HFFc6 (cell line): Measurements from ENCODE around the gene CREB3. TPM values are rescaled to one million over a fixed set of nuclear protein-coding genes. Genes with fewer than 3 reads are reported as not detected.

Experiments used
- DNase-seq: peaks from one replicate; pipeline ENCODE4 v3.0.0-alpha.2; 2018
- H3K27ac Mint-ChIP-seq: 2 replicates; pipeline ENCODE4 v1.8.0; 2020; ENCODE audit warnings: mild to moderate bottlenecking, mixed read lengths
- H3K27me3 Mint-ChIP-seq: 2 replicates; pipeline ENCODE4 v1.8.0; 2021; ENCODE audit warnings: mild to moderate bottlenecking, moderate library complexity, mixed read lengths; ENCODE audit not compliant: insufficient read depth
- H3K36me3 Mint-ChIP-seq: 2 replicates; pipeline ENCODE4 v1.8.0; 2021; ENCODE audit warnings: low read depth, mixed read lengths
- H3K4me1 Mint-ChIP-seq: 2 replicates; pipeline ENCODE4 v1.8.0; 2020; ENCODE audit warnings: low read depth, mixed read lengths
- H3K4me3 Mint-ChIP-seq: 2 replicates; pipeline ENCODE4 v1.8.0; 2020; ENCODE audit warnings: mild to moderate bottlenecking, moderate library complexity, mixed read lengths
- H3K9me3 Mint-ChIP-seq: 2 replicates; pipeline ENCODE4 v1.8.0; 2020; ENCODE audit warnings: mild to moderate bottlenecking, mixed read lengths
- total RNA-seq, 6 experiments: library from RNA; stranded (reverse); fragmentation: NEBNext Ultra II Directional; extraction: Animal tissue kit (Norgen Biotek cat#: 25700); gene quantifications; 2 replicates in 1 of 6; 3 replicates in 5 of 6; pipeline ENCODE4 v1.2.3, GENCODE V29; 2021
- TF ChIP-seq, protein P1 (sequence below): fragments of 200-600 bp; sonication (generic); IDR thresholded peaks from 2 replicates; pipeline ENCODE4 v1.5.0; 2021; ENCODE audit warnings: antibody characterized with exemption, mild to moderate bottlenecking

CREB3 gene
- total RNA-seq, 6 experiments from 2014 or later, result 106 to 127 (median 114) TPM

DNA sequence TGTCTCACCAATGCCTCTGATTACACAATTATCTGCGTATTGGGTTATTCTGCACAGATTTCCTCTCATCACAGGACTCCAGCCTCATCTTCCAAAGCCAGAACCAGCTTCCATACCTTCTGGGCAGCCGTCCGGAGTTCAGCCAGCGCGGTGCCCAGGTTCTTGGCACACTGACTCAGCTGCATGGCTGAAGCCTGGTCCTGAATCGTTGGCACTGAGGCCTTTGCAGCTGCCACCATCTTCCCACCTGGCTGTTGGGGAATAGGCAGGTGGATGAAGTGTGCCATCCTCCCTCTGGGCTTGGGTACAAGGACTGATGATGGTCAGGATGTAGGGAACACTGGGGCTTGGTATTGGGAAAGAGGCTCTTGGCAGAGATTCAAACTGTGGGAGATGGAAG lies 18.3 kb upstream of the CREB3 start:
- H3K27ac Mint-ChIP-seq, result peak overlapping the region; percentile 46
- peaks cover 15% of the 10 kb centered on the region; the same call in 1 of the 2 replicates for H3K4me1 Mint-ChIP-seq
- no peaks in the 10 kb centered on the region for H3K9me3 Mint-ChIP-seq
- TF ChIP-seq, protein P1, sequence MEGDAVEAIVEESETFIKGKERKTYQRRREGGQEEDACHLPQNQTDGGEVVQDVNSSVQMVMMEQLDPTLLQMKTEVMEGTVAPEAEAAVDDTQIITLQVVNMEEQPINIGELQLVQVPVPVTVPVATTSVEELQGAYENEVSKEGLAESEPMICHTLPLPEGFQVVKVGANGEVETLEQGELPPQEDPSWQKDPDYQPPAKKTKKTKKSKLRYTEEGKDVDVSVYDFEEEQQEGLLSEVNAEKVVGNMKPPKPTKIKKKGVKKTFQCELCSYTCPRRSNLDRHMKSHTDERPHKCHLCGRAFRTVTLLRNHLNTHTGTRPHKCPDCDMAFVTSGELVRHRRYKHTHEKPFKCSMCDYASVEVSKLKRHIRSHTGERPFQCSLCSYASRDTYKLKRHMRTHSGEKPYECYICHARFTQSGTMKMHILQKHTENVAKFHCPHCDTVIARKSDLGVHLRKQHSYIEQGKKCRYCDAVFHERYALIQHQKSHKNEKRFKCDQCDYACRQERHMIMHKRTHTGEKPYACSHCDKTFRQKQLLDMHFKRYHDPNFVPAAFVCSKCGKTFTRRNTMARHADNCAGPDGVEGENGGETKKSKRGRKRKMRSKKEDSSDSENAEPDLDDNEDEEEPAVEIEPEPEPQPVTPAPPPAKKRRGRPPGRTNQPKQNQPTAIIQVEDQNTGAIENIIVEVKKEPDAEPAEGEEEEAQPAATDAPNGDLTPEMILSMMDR, result no peak
- no peak for DNase-seq
- no peaks in the 10 kb centered on the region; the same call in none of the 2 replicates for H3K27me3 Mint-ChIP-seq
- H3K4me3 Mint-ChIP-seq, result no peak overlapping the region
- H3K36me3 Mint-ChIP-seq, result peaks cover 61% of the 10 kb centered on the region

DNA sequence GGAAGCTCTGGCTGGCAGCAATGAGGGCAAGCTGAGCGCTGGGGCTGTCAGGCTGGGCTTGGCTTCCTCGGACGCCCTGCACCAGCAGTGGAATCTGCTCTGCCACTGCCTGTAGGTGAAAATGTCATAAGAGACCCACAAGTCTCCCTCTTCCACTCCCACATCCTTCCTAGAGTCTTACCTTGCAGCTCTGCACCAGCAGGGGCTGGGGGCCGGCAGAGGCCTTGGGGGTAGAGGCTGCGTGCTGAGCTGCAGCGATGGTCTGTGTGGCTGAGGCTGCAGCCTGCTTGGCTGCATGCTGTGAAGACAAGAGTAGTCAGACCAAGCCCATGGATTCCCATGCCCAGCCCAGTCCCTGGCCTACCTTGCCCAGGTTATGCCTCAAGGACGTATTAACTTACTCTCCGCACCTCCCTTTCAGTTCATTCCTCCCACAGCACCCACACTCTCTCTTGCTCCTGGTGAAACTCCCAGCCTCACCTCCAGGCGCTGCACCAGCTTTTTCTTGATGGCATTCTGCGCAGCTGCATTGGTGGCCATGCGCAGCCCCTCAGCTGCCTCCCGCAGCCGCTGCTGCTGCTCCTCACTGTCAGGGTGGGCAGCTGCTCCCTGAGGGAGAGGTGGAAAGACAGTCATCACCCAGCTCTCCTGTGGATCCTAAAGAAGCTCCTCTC lies 17.8 kb upstream of the CREB3 start:
- no peaks in the 10 kb centered on the region for H3K9me3 Mint-ChIP-seq
- no peak for DNase-seq
- peak overlapping the region; percentile 57 for H3K27ac Mint-ChIP-seq
- TF ChIP-seq, protein P1, result no peak
- peaks cover 20% of the 10 kb centered on the region for H3K4me1 Mint-ChIP-seq
- peaks cover 2% of the 10 kb centered on the region for H3K27me3 Mint-ChIP-seq
- H3K36me3 Mint-ChIP-seq, result peaks cover 65% of the 10 kb centered on the region
- H3K4me3 Mint-ChIP-seq, result no peak overlapping the region

DNA sequence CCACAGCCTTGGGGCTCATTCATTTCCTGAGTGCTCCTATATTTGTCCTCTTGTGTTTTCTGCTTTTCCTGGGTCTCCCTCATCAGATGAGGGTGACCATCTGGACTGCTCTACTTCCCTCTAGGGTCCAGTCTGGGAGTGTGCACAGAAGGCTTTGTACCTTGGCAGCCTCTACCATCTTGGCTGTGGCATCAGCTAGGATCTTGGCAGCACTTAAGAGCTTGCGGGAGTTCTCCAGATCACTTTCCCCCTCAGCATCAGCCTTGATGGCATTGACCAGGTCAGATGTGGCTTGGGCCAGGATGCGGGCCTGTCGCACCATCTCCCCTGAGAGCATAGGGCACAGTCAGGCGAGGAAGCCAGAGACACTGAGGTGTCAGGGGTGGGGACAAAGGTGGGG lies 16.2 kb upstream of the CREB3 start:
- Mint-ChIP-seq H3K4me3 (no peak overlapping the region), H3K36me3 (peaks cover 58% of the 10 kb centered on the region)
- peak; percentile 35 for DNase-seq

DNA sequence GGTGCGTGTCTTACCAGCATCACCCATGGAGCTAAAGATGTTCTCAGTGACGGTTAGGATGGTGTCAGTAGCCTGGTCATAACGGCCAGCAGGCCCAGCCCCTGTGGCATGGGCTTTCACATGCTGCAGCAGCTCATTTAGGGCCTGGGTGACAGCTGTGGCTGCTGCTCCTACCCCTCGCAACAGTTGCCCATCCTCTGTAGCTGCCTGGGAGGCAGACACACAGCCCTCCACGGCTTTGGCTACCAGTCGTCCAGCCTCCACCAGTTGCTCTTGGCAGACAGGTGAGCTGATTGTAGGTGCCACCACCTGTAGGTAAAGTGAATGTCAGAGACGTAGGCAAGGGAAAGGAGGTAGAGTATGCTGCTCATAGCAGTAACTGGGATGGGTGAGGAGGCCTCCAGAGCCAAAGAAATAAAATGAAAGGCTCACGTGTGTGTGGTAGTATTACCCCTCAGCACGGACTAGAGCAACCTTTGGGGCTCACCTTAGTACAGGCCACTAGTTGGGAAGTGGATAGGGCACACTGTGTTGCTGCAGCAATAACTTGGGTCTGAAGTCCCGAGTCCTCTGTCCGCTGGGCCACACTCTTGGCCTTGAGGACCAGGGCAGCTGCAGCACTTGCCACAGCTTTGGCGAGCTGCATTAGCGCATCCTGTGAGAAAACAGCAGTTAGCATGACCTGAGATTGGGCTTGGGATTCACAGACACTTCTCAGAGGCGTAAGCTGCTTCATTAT lies 15.2 kb upstream of the CREB3 start:
- Mint-ChIP-seq H3K9me3 (no peaks in the 10 kb centered on the region), H3K27ac (no peak overlapping the region; the same call in 1 of the 2 replicates), H3K36me3 (peaks cover 64% of the 10 kb centered on the region), H3K27me3 (peaks cover 2% of the 10 kb centered on the region), H3K4me3 (no peak overlapping the region), H3K4me1 (peaks cover 35% of the 10 kb centered on the region)
- TF ChIP-seq, protein P1, result no peak
- no peak for DNase-seq

More for the DNA sequence above, 16.2 kb upstream of the CREB3 start:
- TF ChIP-seq, protein P1, result no peak
- Mint-ChIP-seq H3K9me3 (no peaks in the 10 kb centered on the region), H3K4me1 (peaks cover 25% of the 10 kb centered on the region), H3K27me3 (peaks cover 2% of the 10 kb centered on the region), H3K27ac (peak overlapping the region; percentile 57; the same call in 1 of the 2 replicates)

DNA sequence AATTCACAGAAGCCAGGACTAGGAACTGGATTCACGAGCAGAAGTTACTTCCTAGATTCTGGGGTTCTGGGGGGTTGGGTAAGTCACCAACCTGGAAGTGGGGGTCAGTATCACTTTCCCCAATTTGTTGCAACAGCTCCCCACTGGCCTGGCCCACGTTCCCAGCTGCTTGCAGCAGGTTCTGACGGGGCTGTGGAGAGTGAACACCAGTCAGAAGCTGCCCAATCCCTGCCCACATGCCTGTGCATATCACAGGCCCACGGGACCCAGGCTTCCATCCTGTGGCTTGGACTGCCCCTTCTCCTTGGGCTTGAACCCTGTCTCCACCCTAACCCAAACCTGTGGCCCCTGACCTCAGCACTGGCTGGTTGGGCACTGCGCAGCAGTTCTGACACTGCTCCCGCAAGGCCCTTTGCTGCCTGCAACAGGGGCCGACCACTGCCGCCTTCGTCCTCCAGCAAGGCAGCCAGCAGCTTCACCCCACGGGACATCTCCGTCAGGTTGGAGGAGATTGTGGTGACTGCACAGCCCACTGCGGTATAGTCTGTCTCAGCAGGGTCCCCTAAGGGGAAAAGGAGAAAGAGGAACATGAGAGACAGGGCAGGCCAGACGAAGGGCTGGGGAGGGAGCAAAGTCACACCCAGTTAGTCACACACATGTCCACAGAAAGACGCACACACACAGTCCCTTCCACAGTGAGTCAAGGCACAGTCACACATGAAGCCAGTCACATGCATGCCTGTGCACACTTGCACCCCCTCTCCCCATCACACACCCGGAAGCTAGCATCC lies 13.6 kb upstream of the CREB3 start:
- peaks cover 2% of the 10 kb centered on the region for H3K27me3 Mint-ChIP-seq
- DNase-seq, result no peak
- H3K9me3 Mint-ChIP-seq, result no peaks in the 10 kb centered on the region
- H3K36me3 Mint-ChIP-seq, result peaks cover 74% of the 10 kb centered on the region
- no peak overlapping the region for H3K4me3 Mint-ChIP-seq
- H3K27ac Mint-ChIP-seq, result peak overlapping the region; percentile 78
- TF ChIP-seq, protein P1, result no peak
- peaks cover 44% of the 10 kb centered on the region for H3K4me1 Mint-ChIP-seq
